ENCODE results near the gene TACR1. TPM values are rescaled to one million over a fixed set of nuclear protein-coding genes. Genes with fewer than 3 reads are reported as not detected.
A peak's percentile ranks its signal among the peaks of the same experiment; 100 is the strongest.

The TACR1 gene
- total and polyA plus RNA-seq, 2 experiments from 2014 or later: 0.13 to 0.19 TPM

GRCh38 chr2:75066121-75066902 is 133.0 kb downstream of the TACR1 start:
- WGBS (ENCODE audit: low lambda C conversion rate, missing lambda C conversion rate): 94% methylated on average over 6 of the region's 6 CpGs
- Histone ChIP-seq H3K27me3 (no peaks in the 10 kb centered on the region), H3K4me3 (no peak overlapping the region), H3K9me3 (ENCODE audit: low read depth) (no peaks in the 10 kb centered on the region), H4K20me1 (ENCODE audit: insufficient read depth, poor library complexity, severe bottlenecking) (no peaks in the 10 kb centered on the region), H3K4me2 (no peak overlapping the region), H3K79me2 (no peaks in the 10 kb centered on the region), H3K4me1 (ENCODE audit: insufficient read depth) (no peaks in the 10 kb centered on the region), H3K27ac (no peak overlapping the region), H3K36me3 (replicated peaks; ENCODE audit: insufficient read depth, low read depth) (no peaks in the 10 kb centered on the region), H3K9me2 (replicated peaks; ENCODE audit: insufficient read depth) (no peaks in the 10 kb centered on the region), H2AFZ (no peak overlapping the region)
- TF ChIP-seq EZH2 (IDR thresholded peaks at IDR 0.05; ENCODE audit: borderline replicate concordance) (no peak), EZH2phosphoT487 (IDR thresholded peaks at IDR 0.05; ENCODE audit: low read depth, severe bottlenecking, unreplicated experiment) (no peak), CTCF (IDR thresholded peaks at IDR 0.05; ENCODE audit: poor library complexity) (no peak)
- no peak for DNase-seq (ENCODE audit: low spot score)

- TF ChIP-seq CTCF (IDR thresholded peaks at IDR 0.05; ENCODE audit: poor library complexity) (no peak), EZH2 (IDR thresholded peaks at IDR 0.05; ENCODE audit: borderline replicate concordance) (no peak), EZH2phosphoT487 (IDR thresholded peaks at IDR 0.05; ENCODE audit: low read depth, severe bottlenecking, unreplicated experiment) (no peak)
- no peaks in the 10 kb centered on the region for H4K20me1 ChIP-seq (ENCODE audit: insufficient read depth, poor library complexity, severe bottlenecking)
- no peaks in the 10 kb centered on the region for H3K27me3 ChIP-seq
- H3K36me3 ChIP-seq (replicated peaks; ENCODE audit: insufficient read depth, low read depth): no peaks in the 10 kb centered on the region
- no peaks in the 10 kb centered on the region for H3K79me2 ChIP-seq
- no peaks in the 10 kb centered on the region for H3K4me1 ChIP-seq (ENCODE audit: insufficient read depth)
- no peaks in the 10 kb centered on the region for H3K9me3 ChIP-seq (ENCODE audit: low read depth)
- no peak overlapping the region for H3K27ac ChIP-seq
- H3K4me3 ChIP-seq: no peak overlapping the region
- no peaks in the 10 kb centered on the region for H3K9me2 ChIP-seq (replicated peaks; ENCODE audit: insufficient read depth)
- no peak for DNase-seq (ENCODE audit: low spot score)
- no peak overlapping the region for H3K4me2 ChIP-seq
- 76% methylated on average over 8 of the region's 8 CpGs for WGBS (ENCODE audit: low lambda C conversion rate, missing lambda C conversion rate)
- no peak overlapping the region for H2AFZ ChIP-seq
Measured at GRCh38 chr2:75065402-75066008, 133.8 kb downstream of the TACR1 start.

DNA sequence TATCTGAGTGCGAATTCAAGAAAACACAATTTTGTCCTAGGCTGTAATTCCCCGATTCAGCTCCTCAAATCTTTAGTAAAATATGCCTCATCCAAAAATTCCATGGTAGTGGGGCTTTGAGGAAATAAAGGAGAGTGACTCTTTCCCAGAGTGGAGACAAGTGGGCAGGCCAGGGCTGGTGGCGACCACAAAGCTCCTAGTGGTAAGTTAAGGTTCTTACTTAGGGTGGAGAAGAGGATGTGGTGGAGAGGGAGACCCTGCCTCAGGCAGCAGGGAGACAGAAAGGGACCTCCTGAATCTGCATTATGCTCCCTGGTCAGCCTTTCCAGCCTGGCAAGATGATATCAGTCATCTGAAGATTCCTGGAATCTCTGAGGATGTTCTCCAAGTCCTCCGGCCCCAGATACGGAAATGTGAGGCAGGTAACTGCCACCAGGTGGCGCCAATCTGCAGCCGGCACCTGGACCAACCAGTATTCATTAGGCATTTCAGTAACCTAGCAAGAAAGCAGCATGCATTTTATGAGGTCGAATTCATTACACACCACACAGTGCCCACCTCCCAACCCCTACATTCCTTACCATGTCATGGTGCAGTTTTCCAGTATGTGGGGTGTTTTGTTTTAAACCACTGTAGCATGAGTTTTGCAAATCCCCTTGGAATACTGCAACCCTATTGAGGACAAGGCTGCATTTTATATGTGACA is 134.5 kb downstream of the TACR1 start:
- Histone ChIP-seq H3K27ac (no peak overlapping the region), H3K4me1 (ENCODE audit: insufficient read depth) (no peaks in the 10 kb centered on the region), H4K20me1 (ENCODE audit: insufficient read depth, poor library complexity, severe bottlenecking) (no peaks in the 10 kb centered on the region), H2AFZ (no peak overlapping the region), H3K4me3 (no peak overlapping the region), H3K9me3 (ENCODE audit: low read depth) (no peaks in the 10 kb centered on the region), H3K9me2 (replicated peaks; ENCODE audit: insufficient read depth) (no peaks in the 10 kb centered on the region), H3K27me3 (no peaks in the 10 kb centered on the region), H3K36me3 (replicated peaks; ENCODE audit: insufficient read depth, low read depth) (no peaks in the 10 kb centered on the region), H3K4me2 (no peak overlapping the region), H3K79me2 (no peaks in the 10 kb centered on the region)
- DNase-seq (ENCODE audit: low spot score): peak; percentile 61
- TF ChIP-seq EZH2phosphoT487 (IDR thresholded peaks at IDR 0.05; ENCODE audit: low read depth, severe bottlenecking, unreplicated experiment) (no peak), CTCF (IDR thresholded peaks at IDR 0.05; ENCODE audit: poor library complexity) (peak; percentile 77)
- WGBS (ENCODE audit: low lambda C conversion rate, missing lambda C conversion rate): 45% methylated on average over 8 of the region's 8 CpGs
